ENCODE results near the gene EFNA4.

- TF ChIP-seq EZH2 (IDR thresholded peaks at IDR 0.05; ENCODE audit: low read length) (no peak), CTCF (optimal IDR thresholded peaks at IDR 0.05 in 1 of 3, IDR thresholded peaks at IDR 0.05 in 1 of 3, conservative IDR thresholded peaks at IDR 0.05 in 1 of 3; ENCODE audit: extremely low read depth in 1 of 3, insufficient read depth in 2 of 3, low read length in 3 of 3) (no peak)
Observed at GRCh38 chr1:155104605-155105534, 41.3 kb downstream of the EFNA4 start.

All from keratinocyte (primary cell).